ENCODE data around the gene FRMD3.

FRMD3 gene

DNA sequence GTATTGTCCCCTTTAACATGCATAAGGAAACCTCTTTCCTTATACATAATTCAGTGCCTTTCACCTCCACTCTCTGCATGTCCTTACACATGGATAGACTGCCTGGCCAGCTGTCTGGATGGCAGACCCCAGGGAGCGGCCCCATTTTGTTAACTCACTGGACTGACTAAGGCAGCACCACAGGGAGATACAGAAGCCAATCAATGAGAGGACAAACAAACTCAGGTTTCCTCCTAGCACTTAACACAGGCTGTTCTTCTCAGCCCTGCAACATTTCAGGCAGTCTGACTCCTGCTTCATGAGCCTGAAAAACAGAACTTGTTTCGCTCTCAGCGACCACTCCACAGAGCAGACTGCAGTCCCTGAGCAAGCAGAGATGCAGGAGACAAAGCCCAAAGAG is 339.8 kb downstream of the FRMD3 start:
- TF ChIP-seq, protein P1, sequence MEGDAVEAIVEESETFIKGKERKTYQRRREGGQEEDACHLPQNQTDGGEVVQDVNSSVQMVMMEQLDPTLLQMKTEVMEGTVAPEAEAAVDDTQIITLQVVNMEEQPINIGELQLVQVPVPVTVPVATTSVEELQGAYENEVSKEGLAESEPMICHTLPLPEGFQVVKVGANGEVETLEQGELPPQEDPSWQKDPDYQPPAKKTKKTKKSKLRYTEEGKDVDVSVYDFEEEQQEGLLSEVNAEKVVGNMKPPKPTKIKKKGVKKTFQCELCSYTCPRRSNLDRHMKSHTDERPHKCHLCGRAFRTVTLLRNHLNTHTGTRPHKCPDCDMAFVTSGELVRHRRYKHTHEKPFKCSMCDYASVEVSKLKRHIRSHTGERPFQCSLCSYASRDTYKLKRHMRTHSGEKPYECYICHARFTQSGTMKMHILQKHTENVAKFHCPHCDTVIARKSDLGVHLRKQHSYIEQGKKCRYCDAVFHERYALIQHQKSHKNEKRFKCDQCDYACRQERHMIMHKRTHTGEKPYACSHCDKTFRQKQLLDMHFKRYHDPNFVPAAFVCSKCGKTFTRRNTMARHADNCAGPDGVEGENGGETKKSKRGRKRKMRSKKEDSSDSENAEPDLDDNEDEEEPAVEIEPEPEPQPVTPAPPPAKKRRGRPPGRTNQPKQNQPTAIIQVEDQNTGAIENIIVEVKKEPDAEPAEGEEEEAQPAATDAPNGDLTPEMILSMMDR (IDR thresholded peaks at IDR 0.05; ENCODE audit: borderline replicate concordance, control extremely low read depth, extremely low read depth, insufficient read depth, missing control alignments) = no peak
- in situ Hi-C loops (cut with MboI; ENCODE audit: low sequenced_read_pairs, unreplicated experiment) = no loop called here
- no peak for DNase-seq (ENCODE audit: low spot score)

- TF ChIP-seq, protein P1 (IDR thresholded peaks at IDR 0.05; ENCODE audit: borderline replicate concordance, control extremely low read depth, extremely low read depth, insufficient read depth, missing control alignments) = no peak
- in situ Hi-C loops (cut with MboI; ENCODE audit: low sequenced_read_pairs, unreplicated experiment) = no loop called here
- no peak for DNase-seq (ENCODE audit: low spot score)
These were observed 340.6 kb downstream of the FRMD3 start for GRCh38 chr9:83197591-83197990.

DNA sequence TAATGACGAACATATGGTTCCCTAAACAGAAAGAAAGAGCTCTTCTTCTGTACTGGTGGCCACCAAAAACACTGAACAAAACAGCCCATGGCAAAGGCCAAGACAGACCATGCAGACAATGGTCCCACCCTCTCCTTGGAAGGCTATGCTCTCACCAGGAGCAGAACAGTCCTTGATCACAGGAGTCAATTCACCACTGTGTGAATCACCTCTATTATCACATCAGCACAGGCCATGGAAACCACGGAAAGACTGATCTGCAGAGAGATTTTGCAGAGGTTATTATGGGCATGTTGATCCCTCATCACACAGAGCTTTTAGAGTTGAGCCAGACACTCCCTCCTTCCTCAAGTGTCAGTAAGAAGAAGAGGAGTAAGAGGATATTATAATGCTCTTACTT is 341.3 kb downstream of the FRMD3 start:
- DNase-seq (ENCODE audit: low spot score) = no peak
- TF ChIP-seq, protein P1 (IDR thresholded peaks at IDR 0.05; ENCODE audit: borderline replicate concordance, control extremely low read depth, extremely low read depth, insufficient read depth, missing control alignments) = no peak
- in situ Hi-C loops (cut with MboI; ENCODE audit: low sequenced_read_pairs, unreplicated experiment) = no loop called here
